Gastrocnemius medialis (tissue), 4 donors: ENCODE data around the gene LVRN.

ENCODE experiments used
- CTCF ChIP-seq, 5 experiments: fragments of 450-650 bp in 3 of 5; fragments of 200-600 bp in 2 of 5; sonication (generic) in 2 of 5; IDR thresholded peaks in 4 of 5; conservative IDR thresholded peaks in 1 of 5; 1 replicate in 4 of 5; 2 replicates in 1 of 5; pipeline ENCODE4 v1.5.1; 2016 to 2019; ENCODE audit warnings: antibody characterized with exemption in 5 of 5, mild to moderate bottlenecking in 3 of 5, moderate library complexity in 3 of 5
- POLR2A ChIP-seq, 2 donors: fragments of 450-650 bp; IDR thresholded peaks; one replicate each; pipeline ENCODE4 v1.6.1; 2017; ENCODE audit warnings: antibody characterized with exemption in 2 of 2, mild to moderate bottlenecking in 2 of 2, moderate library complexity in 2 of 2

GRCh38 chr5:116013936-116014335 is 51.7 kb downstream of the LVRN start:
- TF ChIP-seq CTCF (IDR thresholded peaks at IDR 0.05 in 4 of 5, conservative IDR thresholded peaks at IDR 0.05 in 1 of 5): no peak
- TF ChIP-seq POLR2A (IDR thresholded peaks at IDR 0.05): no peak
